GM21825 (cell line): Measurements from ENCODE around the gene CMTM8.
A peak's percentile ranks its signal among the peaks of the same experiment; 100 is the strongest.

Experiments
- ATAC-seq: cut with Tn5 transposase; IDR thresholded peaks from one replicate; pipeline ENCODE4 v1.9.1; 2021; ENCODE audit warnings: mild to moderate bottlenecking, moderate library complexity; ENCODE audit not compliant: unreplicated experiment

The CMTM8 gene

DNA sequence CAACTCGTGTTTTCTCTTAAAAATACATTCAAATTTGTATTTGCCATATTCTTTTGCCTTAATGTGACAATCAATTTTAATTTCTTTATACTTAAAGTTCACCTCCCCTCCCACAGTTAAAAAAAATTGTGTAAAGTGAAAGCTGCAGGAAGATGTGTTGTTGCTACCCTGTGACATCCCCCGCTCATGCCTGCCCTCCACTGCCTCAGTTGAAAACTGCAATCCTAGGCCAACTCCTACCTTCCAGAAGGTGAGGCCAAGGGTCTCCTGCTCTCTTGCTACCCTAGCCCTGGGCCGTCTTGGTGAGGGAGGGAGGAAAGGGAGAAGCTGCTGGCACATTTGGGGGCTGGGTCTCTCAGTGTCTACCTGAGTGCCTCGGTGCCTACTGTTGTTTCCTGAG lies 96.2 kb downstream of the CMTM8 start:
- ATAC-seq: no peak

DNA sequence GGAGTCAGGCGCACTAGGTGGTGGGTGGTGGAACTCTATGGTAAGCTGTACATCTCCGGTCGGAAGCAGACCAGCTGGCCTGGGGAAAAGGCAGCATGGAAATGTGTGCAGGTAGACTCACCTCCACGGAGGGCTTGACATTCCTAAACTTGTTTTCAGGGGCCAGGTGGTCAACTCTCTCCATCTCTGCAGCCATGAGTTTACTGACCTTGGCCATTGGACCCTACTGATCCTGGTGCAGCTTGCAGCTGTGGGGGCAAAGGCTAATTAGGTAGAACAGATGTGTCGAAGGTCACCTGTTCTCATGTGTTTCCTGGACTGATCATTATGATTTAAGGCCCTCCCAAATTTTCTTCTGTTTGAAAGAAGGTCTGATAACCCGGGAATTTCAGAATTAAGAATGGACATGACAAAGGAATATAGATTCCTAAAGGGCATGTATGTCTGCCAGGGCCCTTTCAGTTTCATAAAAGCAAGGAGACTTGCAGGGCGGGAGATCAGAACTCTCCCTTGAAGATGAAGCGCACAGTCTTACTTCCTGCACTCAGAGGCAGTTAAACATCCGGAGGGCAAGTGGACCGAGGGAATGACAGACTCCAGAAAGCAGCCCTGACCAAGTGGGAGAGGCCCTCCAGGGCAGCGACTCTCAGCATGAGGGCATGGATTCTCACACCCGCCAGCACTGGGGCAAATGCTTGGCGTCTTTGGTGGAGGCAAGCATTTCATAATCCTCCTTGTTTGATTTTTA lies 97.1 kb downstream of the CMTM8 start:
- ATAC-seq: no peak

DNA sequence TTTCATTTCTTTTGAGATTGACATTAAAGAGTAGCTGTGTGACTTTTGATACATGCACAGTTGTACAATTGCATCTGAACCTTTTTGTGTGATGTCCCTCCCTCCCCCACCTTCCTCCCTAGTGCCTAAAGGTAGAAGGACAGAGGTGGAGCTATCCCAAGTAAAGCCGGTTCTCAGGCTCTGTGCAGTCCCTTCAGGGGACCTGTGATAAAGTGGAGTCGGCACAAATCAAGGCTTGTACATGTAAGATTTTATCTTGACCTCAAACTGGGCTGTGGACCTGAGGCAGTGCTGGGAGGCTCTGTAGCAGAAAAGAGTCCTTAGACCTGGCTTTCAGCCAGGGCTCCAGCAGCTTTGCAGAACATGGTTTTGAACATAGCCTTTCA lies 97.6 kb downstream of the CMTM8 start:
- no peak for ATAC-seq

DNA sequence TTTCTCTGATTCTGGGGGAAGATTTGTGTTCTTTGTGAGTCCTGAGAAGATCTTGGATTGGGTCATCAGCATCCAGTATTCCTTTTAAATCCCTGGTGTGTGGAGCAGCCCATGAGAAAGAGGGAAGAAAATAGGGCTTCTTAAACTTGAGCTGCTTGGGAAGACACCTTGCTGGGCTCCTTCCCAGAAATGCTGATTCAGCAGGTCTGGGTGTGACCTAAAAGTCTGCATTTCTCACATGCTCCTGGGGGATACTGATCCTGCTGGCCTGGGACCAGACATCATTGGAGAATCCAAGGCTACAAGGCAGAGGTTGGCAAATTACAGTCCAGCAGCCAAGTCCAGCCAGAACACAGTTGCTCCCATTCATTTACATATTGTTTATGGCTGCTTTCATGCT lies 99.0 kb downstream of the CMTM8 start:
- no peak for ATAC-seq

DNA sequence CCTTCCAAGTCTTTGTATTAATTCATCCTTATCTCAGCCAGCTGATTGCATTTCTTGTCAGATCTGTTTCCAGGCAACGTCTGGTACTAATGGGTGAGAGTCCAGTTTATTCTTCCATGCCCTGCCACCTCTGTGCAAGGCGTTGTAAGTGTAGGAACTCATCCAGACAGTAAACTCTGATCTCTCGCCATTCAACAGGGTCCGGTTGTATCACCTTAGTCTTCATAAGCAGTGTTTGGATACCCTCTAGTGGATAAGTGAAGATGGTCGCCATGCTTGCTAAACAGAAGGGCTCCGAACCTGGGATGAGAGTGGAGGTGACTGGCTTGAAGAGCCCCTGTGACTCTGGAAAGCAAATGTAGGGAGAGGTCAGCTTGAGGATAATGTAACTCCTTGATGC lies 101.6 kb downstream of the CMTM8 start:
- no peak for ATAC-seq

DNA sequence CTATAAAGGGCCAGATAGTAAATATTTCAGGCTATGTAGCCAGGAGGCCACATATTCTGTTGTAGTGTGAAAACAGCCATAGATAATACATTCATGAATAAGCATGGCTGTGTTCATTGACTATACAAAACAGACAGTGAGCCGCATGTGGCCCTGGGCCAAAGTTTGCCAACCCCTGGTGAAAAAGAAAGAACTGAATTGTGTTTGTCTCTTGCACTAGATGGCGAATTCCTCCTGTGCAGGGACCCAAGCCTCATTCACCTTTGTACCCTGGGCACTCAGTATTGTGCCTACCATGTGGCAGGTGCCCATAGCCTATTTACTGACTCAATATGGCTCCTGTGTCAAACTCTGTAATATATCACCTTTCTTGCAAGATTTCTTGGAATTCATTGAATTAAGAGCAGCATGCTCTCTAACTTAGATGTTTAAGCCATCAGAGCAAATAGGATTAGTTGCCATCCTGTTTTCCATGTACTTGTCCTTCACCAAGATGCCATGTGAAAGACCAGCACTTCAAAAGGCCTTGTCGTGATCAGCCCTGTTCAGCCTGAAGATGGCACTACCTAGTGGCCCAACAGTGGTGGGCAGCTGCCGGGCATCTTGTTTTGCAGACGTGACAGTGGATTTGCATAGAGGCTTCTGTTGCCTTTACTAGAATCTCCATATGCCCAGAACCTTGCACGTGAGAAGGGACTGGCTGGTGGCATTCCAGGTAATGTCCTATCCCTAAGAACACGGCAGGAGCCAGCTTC lies 102.3 kb downstream of the CMTM8 start:
- no peak for ATAC-seq

DNA sequence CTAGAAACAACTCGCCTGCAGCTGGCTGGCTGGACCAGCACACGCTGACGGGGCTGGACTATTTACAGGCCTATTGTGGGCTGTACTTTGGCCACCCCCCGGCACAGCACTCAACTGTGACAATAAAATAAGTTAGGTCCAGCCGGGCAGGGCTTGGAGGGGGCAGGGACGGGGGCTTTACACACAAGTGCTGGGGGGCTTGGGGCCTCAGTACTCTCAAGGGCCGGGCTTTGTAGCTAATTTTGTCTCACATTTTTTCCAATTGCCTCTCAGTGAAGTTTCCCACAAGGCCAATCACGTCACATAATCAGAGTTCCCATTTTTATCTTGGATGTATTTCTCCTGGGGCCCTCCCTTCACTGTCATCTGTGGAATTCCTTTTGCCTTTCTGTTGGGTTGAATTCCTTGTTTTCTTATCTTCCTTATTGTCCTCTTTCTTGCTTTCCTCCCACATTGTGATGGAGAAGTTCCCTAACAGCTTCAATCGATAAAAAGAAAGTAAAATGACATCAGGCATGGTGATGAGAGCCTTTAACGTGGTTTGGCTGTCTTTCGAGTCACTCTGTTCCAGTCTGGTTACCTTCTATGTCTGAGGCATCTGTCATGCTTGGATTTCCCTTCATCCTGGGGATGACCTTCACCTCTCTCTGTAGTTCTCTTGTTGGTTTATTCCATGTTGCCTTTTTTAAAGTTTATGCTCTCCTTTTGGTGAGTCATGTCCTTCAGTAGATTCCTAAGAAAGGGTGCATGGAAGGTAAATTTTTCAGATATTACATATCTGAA lies 109.1 kb downstream of the CMTM8 start:
- no peak for ATAC-seq

DNA sequence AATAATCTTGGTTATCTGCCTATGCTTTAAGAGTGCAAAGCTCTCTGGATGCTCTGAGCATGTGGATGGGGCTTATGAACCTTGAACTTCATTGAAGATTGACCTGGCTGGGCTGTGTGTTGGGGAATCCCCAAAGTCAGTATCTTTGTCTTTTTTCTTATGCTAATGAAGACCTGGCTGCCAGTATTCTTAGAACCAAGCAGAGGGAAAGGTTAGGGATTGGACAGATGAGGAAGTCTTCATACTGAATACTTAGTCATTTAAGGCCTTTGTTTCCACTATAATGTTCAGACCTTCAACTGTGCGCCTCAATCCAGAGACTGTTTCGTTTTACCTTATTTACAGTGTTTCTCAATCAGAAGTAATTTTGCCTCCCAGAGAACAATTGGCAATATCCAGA lies 110.7 kb downstream of the CMTM8 start:
- no peak for ATAC-seq

DNA sequence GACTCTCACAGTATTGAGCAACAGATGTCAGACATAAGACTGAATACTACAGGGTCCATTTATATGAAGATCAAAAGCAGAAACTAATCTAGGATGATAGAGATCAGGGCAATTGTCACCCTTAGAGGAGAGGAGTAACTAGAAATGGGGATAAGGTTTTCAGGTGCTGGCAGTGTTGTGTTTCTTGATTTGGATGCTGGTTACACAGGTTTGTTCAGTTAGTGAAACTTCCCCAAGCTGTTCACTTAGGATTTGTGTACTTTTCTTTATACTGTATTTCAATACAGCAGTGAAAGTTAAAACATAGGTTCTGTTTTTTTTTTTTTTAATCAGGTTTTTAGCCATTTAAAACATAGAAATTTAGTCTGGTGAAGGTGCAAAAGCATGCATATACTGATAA lies 114.1 kb downstream of the CMTM8 start:
- ATAC-seq: no peak

DNA sequence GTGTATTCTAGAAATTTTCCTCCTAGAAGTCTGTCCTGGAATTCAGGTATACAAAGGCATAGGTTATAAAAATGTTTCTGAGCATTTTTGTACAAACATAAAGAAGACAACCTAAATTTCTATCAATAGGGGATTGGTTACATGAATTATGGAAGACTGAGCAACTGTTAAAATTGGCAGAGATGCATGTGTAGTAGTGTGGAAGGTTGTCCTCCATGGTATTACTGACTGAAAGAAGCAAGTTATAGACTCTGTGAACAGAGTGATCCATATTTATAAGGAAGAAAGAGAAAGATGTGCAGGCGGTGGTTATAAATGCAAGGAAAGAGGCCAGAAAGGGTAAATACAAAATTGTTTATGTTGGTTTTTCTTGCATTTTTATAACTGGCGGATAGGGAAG lies 114.9 kb downstream of the CMTM8 start:
- ATAC-seq: no peak

DNA sequence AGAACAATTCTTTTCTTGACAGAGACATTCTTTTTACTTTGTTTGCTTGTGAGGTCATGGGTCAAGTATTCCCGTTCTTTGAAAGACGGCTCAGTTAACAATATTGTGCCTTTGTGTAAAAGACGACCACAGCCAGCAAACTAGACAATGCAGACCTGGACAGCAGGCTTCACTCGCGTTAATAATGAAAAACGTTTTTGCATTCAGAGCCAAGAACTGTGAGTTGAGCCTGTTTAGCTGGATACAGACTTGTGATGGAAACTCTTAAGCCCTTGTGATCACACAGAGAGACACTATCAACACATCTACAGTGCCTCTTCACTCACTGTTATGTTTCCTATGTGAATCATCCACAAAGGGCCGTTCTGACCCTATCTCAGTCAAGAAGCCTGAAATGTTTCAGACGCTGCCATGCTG lies 115.9 kb downstream of the CMTM8 start:
- ATAC-seq: no peak

DNA sequence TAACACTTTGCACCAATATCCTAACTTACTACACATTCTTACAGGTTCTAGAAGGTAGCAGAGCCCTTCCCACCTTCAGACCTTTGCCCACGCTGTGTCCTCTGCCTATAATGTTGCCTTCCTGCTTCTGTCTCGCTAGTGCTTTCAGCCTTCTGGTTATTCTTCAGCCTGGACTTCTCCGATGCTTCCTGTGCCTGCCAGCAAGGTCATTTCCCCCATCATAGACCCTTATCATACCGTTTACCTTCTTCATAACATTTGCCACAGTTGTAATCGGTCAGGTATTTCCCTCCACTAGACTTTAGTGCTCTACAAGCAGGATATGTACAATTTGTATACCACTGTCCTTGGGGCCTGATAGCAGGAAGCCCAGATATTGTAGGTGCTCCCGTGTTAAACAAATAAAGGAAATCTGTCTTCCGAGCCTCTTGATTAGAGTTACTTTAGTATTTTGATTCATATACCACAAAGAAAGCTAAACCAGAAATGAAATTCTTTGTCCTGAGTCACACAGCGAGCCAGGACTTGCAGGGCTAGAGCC lies 117.3 kb downstream of the CMTM8 start:
- ATAC-seq: no peak

DNA sequence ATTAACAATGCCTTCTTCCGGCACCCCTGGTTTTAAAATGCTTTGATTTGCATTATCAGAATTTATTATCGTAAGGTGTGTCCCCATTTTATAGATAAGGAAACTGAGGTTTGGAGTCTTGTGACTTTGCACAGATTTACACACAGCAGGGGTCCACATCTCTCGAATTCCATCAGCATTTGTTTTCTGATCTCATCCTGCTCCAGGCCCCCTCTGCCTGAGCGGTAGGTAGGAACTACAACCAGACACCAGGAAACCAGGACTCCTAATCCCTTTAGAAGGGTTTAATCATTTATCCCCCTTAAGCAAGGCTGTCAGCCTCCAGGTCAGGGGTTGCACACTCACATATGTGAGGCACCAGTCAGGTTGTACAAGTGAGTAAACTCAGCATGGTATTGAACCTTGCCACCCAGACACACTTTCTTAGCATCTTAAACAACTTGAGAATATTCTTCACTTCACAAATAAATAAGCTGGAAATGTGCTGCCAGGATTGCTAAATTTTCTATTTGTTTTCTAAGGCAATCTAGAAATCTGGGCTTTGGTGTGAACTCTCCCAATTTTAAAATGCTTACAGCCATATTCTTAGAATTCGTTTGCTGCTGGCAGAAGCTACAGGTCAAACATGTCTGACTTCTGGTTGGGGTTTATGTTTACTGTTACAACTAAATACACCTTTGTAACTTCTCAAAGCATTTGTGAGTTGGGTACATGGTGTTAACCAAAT lies 121.4 kb downstream of the CMTM8 start:
- no peak for ATAC-seq

DNA sequence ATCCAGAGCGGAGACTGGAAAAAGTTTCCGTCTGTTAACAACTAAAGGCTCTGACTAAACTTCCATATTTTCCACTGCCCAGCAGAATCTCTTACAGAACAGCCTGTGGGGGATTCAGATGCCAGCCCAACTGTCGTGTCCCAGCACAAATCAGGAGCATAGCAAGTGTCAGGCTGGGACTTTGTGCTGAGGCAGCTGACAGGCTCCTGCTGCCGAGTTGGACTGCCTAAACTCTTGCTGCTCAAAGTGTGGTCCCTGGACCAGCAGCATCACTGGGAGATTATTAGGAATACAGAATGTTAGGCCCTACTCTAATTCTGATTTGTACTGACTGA lies 122.0 kb downstream of the CMTM8 start:
- no peak for ATAC-seq

DNA sequence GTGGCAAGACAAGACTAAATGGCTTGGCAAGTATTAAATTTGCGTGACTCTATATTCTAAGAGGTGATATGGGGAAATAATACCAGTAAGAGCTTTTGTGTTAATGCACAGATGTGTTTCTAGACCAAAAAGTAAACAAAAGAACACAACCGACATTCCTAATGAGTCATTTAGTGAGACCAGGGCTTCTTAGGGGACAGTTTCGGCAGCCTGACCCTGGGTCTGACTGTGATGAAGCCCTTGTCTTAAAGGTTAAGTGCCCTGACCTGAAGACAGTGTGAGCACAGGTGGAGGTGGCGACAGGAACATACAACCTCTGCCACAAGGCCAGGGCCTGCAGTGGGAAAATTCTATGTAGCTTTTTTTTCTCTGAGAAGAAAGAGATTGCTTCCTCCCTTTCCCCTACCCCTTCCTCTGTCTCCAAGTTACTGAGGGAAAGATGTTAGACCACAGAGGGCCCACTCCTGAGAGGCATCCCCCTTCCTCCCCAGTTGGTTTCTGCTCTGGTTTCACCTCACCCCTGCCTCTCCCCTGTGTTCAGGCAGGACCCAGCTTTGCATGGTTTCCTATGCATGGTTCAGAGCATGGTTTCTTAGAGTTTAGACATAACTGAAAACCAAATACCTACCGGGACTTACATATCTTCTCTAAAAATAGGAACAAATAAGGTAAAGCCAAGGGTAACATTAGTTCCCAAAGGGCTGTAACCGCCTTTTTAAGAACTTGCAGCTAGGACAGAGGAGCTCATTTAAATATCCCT lies 128.3 kb downstream of the CMTM8 start:
- peak; percentile 65 for ATAC-seq

DNA sequence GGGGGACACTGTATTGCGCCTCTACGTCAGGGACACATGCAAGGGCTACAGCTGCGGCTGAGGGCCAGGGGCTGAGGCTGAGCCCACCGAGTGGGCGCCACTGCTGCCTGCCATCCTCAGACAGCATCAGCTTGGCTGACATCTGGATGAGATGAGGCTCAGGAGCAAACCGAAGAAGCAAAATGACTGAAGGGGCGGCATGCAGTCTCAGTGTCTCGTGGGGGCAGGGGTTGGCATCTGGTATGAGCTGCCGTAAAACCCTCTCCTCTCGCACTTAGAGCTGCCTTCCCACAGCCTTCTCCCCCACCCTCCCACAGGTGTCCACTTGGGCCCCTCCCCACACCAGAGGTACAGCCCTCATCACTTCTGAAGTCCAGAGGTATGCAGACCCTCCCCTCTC lies 129.0 kb downstream of the CMTM8 start:
- ATAC-seq: no peak

DNA sequence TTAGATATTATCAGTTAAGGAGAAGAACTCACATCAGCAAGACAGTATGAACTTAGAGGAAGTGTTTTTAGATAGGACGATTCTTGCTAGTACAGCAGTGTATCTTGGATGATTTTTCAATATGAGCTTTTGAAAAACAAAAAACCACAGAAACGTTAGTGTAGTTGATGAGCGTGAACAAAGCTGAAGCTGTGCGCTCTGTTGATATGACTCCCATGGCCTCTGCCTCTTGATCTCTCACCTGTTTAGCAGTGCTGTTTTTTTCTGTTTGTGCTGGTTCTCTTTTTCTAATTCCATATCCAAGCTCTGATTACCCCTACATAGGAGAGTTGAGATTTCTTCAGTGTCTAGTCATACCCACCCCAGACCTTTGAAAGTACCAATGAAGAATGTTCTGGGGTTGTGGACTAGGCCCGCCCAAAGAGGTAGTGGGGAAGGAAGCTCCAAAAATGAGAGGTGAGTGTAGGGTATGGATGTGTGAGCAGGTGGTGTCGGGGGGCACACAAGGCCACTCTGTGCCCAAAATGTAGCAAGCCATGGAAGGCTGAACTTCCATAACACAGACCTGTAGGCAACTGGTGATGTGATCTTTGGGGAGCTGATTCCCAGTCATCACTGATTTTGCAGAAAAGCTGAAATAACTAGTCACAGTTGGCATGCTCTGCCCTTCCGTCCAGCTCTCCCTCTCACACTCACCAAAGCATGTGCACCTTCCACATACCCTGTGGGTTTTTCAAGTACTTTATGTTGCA lies 133.2 kb downstream of the CMTM8 start:
- ATAC-seq: no peak

DNA sequence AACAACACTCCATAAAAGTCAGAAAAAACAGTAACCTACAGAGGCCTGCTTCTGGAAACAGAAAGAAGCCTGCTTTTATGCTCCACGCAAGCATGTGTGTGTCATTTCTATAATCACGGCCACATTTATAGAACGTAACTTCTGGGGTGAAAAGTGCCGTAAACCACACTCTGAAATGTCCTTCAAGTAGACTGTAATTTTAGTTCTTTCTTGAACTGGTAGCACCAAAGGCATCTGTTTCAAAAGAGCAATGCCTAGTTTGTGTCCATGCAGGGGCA lies 133.7 kb downstream of the CMTM8 start:
- ATAC-seq: no peak

DNA sequence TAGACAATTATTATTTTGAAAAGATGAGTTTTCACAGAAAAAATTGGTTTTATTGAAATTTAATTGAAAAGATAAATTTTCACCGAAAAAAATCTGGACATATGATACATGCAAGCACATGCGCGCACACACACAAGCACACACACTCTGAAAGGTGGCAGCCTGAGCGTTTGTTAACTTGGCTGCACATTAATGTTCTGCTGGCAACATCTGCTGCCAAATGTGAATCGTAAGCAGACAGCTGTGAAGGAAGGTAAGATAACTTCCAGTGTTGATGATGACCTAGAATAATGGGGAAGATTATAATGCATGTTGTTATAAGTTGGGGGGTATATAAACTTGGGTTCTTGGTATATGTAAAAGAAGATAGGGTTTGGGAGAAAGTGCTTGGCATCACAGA lies 134.8 kb downstream of the CMTM8 start:
- no peak for ATAC-seq

DNA sequence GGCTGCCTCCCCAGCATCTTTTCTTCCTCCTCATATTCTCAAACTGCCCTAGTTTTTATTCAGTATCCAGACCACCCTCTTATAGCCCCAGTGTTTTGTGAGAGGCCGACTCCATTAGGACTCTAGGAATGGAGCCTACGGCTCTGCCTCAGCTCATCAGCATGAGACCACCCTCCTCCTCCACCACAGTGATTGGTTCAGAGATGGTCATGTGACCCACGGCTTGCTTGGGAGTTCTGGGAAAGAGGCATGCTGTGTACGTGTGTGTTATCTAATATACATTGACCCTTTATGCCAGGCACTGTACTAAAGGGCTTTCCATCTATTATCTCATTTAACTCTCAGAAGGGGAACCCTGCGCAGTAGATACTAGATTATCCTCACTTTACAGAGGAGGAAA lies 135.4 kb downstream of the CMTM8 start:
- ATAC-seq: no peak
